Stimulated activated CD8-positive, alpha-beta memory T cell treated with anti-CD3 and anti-CD28 coated beads, Interleukin-7, amount 100 ng/mL, for 1 hour (primary cell): ENCODE measurements around the gene PDGFRA.

ENCODE experiments used
- DNase-seq, 2 donors: peaks; one replicate each; pipeline ENCODE4 v3.0.0-alpha.2; 2020; ENCODE audit warnings: low read depth in 2 of 2

Gene PDGFRA

GRCh38 chr4:54228961-54229501 lies at the start of gene PDGFRA:
Gene PDGFRA, plus strand, starts transcription at chr4:54229293. Its CDS starts 29,476 bp downstream, at chr4:54258769.
- DNase-seq: no peak

DNA sequence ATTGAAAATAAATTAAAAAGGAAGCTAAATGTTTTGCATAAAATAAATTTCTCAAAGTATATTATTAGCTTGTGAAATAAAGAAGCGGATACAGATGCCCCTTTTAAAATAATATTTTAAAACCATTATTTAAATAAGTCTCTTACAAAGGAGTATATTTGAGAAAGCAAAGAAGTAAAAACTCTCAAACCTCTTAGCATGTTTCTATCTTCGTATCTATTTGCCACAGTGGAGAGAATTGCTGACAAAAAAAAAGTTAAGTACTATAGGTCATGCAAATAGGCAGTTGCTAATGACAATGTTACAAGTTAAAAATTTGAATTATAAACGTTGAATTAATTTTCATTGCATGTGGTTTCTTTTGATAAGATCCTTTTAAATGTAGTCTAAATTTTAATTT lies 44.5 kb upstream of the PDGFRA start:
- no peak for DNase-seq

DNA sequence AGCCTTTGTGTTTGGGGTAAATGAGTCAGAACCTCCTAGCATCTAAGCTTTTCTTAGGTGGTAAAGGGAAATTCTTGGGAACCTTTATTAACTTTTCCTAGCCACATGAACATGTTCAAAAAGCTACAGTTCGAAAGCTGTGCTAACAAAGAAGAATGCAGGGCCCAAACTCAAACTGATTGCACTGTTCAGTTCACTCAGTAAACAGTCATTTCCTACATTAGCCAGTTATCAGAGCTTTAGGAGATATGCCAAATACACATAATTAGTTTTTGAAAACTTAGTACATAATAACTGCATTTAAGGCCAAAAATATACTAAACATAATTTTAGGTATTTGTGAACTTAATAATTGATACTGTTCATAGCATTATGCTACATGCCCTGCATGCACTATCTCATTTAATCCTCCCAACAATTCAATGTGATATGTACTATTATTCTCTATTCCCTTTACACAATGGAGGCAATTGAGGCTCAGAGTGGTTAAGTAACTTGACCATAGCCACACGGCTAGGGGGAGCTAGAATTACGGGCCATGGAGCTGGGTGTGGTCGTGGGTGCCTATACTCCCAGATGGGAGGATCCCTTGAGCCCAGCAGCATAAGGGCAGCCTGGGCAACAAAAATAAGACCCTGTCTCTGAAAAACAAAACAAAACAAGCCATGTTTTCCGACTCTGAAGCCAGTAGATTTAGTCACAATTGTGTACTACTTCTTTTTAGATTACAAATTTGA lies 43.9 kb upstream of the PDGFRA start:
- no peak for DNase-seq

GRCh38 chr4:54185866-54186265 lies 43.2 kb upstream of the PDGFRA start:
- no peak for DNase-seq

GRCh38 chr4:54186371-54186770 lies 42.7 kb upstream of the PDGFRA start:
- no peak for DNase-seq

- DNase-seq: no peak
Measured at GRCh38 chr4:54187148-54187547, 41.9 kb upstream of the PDGFRA start.

DNA sequence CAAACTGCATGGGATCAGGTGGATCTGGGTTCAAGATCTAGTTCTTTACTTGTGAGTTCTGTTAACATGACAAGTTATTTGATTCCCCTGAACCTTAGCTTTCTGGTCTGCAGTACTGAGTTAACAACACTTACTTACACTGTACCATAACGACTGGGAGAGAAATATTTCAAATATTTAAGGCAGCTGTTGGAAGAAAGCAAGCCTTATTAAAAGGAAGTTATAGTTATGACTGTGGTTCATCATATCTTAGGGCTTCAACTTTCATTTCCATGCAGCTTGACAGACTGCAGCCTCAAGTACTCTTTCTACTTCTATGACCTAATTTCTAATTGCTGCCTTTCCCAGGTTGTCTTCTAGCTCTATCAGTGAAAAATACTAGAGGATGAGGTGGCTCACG lies 40.0 kb upstream of the PDGFRA start:
- no peak for DNase-seq

DNA sequence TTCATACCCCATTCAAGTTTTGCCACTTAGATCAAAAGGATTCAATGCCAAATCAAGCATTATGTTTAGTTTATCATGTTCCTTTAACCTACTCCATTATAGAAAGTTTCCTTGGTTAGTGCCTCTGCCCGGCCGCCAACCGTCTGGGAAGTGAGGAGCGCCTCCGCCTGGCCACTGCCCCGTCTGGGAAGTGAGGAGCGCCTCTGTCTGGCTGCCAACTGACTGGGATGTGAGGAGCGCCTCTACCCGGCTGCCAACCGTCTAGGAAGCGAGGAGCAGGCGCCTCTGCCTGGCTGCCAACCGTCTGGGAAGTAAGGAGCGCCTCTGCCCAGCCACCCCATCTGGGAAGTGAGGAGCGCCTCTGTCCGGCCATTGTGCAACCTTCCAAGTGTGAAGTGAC lies 36.3 kb upstream of the PDGFRA start:
- DNase-seq: no peak

- no peak for DNase-seq
Measured at GRCh38 chr4:54197926-54198325, 31.2 kb upstream of the PDGFRA start.

DNA sequence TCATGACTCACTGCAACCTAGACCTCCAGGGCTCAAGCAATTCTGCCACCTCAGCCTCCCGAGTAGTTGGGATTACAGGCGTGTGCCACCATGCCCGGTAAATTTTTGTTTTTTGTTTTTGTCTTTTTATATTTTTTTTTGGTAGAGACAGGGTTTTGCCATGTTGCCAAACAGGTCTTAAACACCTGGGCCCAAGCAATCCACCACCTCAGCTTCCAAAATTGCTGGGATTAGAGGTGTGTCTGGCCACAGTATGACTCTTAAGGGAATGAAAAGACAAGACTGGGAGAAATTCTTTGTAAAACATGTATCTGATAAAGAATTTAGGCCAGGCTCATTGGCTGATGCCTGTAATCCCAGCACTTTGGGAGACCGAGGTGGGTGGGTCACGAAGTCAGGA lies 29.2 kb upstream of the PDGFRA start:
- DNase-seq: no peak

- no peak for DNase-seq
Measured at GRCh38 chr4:54209617-54210016, 19.5 kb upstream of the PDGFRA start.

- no peak for DNase-seq
Measured at GRCh38 chr4:54213001-54213400, 16.1 kb upstream of the PDGFRA start.

DNA sequence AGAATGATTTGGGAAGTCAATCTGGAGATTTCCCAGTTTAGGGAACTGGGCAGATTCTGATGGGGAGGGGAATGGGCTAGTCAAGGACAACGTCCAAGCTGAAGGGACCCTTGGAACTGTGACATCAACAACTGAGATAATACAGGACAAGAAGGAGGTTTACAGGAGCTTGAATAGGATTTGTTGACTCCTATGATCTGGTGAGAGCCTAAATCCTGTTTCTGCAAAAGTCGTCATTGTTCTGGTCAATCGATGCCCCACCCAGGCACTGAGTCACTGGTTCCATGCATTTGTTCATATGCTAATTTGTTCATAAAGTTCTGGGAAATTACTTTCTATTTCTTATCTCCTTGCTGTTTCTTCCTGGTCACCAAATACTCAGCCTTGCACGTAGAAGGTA lies 15.3 kb upstream of the PDGFRA start:
- DNase-seq: no peak

- no peak for DNase-seq
Measured at GRCh38 chr4:54215379-54216077, 13.6 kb upstream of the PDGFRA start.

DNA sequence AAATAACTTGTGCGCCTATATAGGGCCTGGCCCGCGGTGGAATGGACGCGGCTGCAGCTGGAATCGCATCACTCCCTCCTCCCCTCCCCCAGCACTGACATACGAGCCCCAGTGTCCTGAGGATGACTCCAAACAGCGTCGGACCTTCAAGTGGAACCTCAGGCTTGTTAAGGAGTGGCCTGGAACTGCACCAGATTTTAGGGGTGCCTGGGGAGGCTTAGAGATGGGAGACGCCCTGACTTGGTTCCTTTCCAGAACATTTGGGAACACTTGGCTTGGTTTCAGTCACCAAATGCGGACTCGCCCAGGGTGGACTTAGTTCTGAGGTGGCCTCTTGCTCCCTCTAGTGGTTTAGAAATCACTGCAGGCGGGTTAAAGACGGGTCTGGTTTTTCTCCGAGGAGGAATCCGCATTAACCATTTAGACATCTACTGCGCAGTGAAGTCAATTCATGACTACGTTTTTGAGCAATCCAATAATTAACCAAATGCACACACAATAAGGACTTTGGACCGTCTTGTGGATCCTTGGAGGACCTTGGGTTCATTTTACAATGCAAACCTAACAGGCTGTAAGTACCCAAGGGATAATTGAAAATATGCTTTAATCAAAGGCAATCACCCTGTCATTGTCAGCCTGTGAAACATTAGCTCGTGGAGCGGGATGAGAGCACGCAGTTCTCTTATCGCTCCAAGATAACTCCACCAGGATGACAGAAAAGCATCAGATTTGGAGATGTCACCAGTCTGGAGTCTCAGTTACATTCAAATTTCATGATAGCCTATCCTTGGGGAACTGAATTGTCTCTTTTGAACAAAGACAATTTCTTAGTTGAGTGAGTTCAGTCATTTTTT lies 11.2 kb upstream of the PDGFRA start:
- no peak for DNase-seq

GRCh38 chr4:54218736-54219135 lies 10.4 kb upstream of the PDGFRA start:
- no peak for DNase-seq

DNA sequence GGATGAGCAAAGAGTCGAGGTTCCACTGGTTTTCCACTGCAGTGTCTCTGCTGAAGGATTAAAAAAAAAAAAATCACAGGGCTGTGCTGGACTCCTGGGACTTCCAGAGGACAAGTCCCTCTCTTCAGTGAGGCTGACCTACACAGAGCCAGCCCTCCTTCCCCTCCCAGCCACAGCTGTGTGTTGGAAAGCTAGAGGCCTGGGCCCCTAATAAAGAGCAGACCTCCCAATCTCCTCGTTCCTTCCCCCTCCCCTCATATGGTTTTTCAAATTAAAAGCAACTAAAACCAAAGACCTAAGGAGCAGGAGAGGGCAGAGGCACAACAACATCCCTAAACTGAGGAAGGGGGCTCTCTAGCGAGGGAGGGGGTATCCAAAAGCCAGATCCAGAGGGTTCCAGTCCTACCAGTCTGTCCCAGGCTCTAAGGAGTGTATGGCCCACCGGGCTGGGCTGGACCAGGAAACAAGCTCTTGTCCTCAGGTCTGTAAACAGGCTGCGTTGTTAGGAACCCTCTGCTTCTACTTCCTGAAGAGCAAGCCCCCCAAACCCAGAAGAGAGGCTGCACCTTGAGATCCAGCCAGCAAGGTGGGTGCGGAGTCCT lies 4.0 kb upstream of the PDGFRA start:
- DNase-seq: no peak

DNA sequence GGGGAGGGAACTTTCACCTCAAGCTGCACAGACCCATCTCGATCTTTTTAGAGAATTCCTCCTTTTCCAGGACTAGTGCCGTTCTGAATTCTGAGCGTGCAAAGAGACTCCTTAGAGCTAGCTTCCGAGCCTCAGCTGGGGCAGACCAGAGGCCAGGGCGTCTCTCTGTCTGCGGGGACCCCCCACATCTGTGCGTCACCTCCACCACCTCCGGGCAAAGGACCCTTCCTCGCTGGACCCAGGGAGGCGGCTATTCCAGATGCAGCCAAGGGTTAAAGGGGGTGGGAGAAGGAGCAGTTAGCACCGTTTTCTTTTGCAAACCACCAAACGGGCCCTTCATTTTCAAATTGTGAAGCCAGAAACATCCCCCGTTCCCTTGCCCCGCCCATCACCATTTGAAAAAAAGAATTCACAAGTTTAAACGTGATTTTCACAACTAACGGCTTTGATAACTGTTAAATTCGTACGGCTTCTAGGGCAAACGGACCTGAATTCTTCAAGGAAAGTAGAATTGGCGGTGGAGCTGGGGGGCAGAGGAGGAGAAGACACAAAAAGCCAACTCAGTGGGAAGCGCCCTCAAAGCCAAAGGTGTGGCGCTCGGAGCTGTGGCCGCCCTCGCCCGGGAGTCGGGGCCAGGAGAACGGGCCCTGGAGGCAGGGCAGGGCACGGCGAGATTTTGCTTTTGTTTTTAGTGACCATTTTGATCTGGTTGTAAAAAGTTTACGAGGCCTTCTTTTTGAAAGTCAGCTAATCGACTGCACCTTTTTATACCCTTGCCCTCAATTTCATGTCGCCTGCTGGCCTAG lies 3.3 kb upstream of the PDGFRA start:
- no peak for DNase-seq

DNA sequence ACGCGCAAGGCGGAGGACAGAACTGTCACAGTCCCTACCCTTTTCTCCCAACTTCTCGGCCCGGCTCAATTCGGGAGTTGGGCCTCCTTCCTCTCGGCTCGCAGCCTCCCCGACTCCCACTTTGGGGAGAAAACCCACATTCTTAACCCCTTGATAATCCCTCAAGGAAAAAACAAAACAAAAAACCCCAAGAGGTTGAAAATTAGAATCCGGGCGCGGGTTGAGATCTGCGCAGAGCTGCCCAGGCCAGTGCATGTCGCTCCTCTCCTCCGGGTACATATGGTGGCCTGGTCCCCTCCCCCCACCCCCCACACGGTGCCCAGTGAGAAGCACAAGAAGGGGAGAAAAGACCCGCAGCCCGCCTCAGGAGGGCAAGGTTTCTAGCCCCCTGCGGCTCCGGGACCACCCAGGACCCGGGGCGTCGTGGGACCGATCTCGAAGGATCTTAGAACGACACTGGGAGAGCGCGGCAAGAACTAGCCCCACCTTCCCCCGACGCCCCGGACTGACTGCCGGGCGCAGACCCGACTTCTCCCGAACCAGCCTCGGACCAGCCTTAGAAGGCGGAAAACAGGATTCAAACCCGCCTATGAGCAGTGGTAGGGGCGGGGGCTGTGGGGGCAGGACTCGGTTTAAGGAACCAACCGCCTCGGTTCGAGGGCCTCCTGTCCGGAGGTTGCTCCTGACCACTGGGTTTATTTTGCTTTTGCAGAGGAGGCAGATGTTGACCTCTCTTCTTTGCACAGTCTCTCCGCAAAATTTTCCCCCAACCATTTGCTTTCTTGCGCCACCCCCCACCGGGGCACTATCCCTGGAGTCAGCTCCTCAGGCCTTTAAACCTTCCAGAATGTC lies 2.5 kb upstream of the PDGFRA start:
- no peak for DNase-seq
